WTC11 (cell line): ENCODE results near the gene OLFM1. TPM values are rescaled to one million over a fixed set of nuclear protein-coding genes. Genes with fewer than 3 reads are reported as not detected.

Source experiments
- ATAC-seq: fragments of 200-7000 bp; cut with Tn5 transposase; 2 replicates; pipeline ENCODE4 v1.10.0; 2021; ENCODE audit warnings: mild to moderate bottlenecking, moderate library complexity
- CTCF ChIA-PET: fragments of 300-600 bp; sonication (Branson Sonifier 250); formaldehyde crosslinking; loops from one replicate; lab custom pipeline; 2021; ENCODE audit warnings: antibody characterized with exemption; lab: Charles Lee
- POLR2A ChIA-PET: fragments of 350-600 bp; sonication (Branson Sonifier 250); formaldehyde crosslinking; loops from one replicate; lab custom pipeline; 2021; ENCODE audit warnings: antibody characterized with exemption; lab: Charles Lee
- DNase-seq: peaks from one replicate; pipeline ENCODE4 v3.0.0; 2021; ENCODE audit warnings: low spot score
- H3K27ac Mint-ChIP-seq: 2 replicates; pipeline ENCODE4 v1.8.0; 2021; ENCODE audit warnings: mixed read lengths
- H3K27me3 Mint-ChIP-seq: 2 replicates; pipeline ENCODE4 v1.8.0; 2021; ENCODE audit warnings: low read depth, mild to moderate bottlenecking, moderate library complexity, mixed read lengths
- H3K36me3 Mint-ChIP-seq: 2 replicates; pipeline ENCODE4 v1.8.0; 2021; ENCODE audit warnings: mixed read lengths
- H3K4me1 Mint-ChIP-seq: 2 replicates; pipeline ENCODE4 v1.8.0; 2022; ENCODE audit warnings: mixed read lengths
- H3K4me3 Mint-ChIP-seq: 2 replicates; pipeline ENCODE4 v1.8.0; 2021; ENCODE audit warnings: mild to moderate bottlenecking, moderate library complexity, mixed read lengths
- H3K9me3 Mint-ChIP-seq: 2 replicates; pipeline ENCODE4 v1.8.0; 2021; ENCODE audit warnings: mixed read lengths
- ATF1 ChIP-seq: sonication (generic); formaldehyde crosslinking; IDR thresholded peaks from 2 replicates; pipeline ENCODE4 v1.8.1; 2023; ENCODE audit warnings: mild to moderate bottlenecking, moderate library complexity, missing genetic modification reagents
- ATF6 ChIP-seq: sonication (generic); formaldehyde crosslinking; IDR thresholded peaks from 2 replicates; pipeline ENCODE4 v1.8.1; 2023; ENCODE audit warnings: mild to moderate bottlenecking, missing genetic modification reagents
- CREB1 ChIP-seq: sonication (generic); formaldehyde crosslinking; IDR thresholded peaks from 2 replicates; pipeline ENCODE4 v1.8.0; 2023; ENCODE audit warnings: mild to moderate bottlenecking, missing genetic modification reagents
- ELF4 ChIP-seq: sonication (generic); formaldehyde crosslinking; IDR thresholded peaks from 2 replicates; pipeline ENCODE4 v1.8.1; 2022; ENCODE audit warnings: low read depth, mild to moderate bottlenecking, moderate library complexity, missing genetic modification reagents
- FOXK1 ChIP-seq: sonication (generic); formaldehyde crosslinking; IDR thresholded peaks from 2 replicates; pipeline ENCODE4 v1.8.0; 2022; ENCODE audit warnings: mild to moderate bottlenecking, moderate library complexity, missing genetic modification reagents
- GABPB1 ChIP-seq: sonication (generic); formaldehyde crosslinking; IDR thresholded peaks from 2 replicates; pipeline ENCODE4 v1.8.1; 2023; ENCODE audit warnings: mild to moderate bottlenecking, missing genetic modification reagents
- HMGXB4 ChIP-seq: sonication (generic); formaldehyde crosslinking; IDR thresholded peaks from 2 replicates; pipeline ENCODE4 v1.8.1; 2023; ENCODE audit warnings: mild to moderate bottlenecking, moderate library complexity, missing genetic modification reagents
- KAT7 ChIP-seq: sonication (generic); formaldehyde crosslinking; IDR thresholded peaks from 2 replicates; pipeline ENCODE4 v1.8.1; 2023; ENCODE audit warnings: missing genetic modification reagents, mild to moderate bottlenecking, borderline replicate concordance
- NFATC4 ChIP-seq: fragments of 250-450 bp; sonication (Bioruptor Pico); IDR thresholded peaks from 2 replicates; pipeline ENCODE4 v1.9.0; 2021; ENCODE audit warnings: mild to moderate bottlenecking
- NFE2L1 ChIP-seq: sonication (generic); formaldehyde crosslinking; IDR thresholded peaks from 2 replicates; pipeline ENCODE4 v1.8.1; 2023; ENCODE audit warnings: missing genetic modification reagents
- NR3C1 ChIP-seq: sonication (generic); formaldehyde crosslinking; conservative IDR thresholded peaks from 2 replicates; pipeline ENCODE4 v1.8.1; 2023; ENCODE audit warnings: low read depth, mild to moderate bottlenecking, missing genetic modification reagents
- SMAD4 ChIP-seq: sonication (generic); formaldehyde crosslinking; IDR thresholded peaks from 2 replicates; pipeline ENCODE4 v1.8.0; 2022; ENCODE audit warnings: mild to moderate bottlenecking, missing genetic modification reagents
- TCF7 ChIP-seq: sonication (generic); formaldehyde crosslinking; IDR thresholded peaks from 2 replicates; pipeline ENCODE4 v1.8.0; 2022; ENCODE audit warnings: mild to moderate bottlenecking, low read depth, missing genetic modification reagents, moderate library complexity
- TP53 ChIP-seq: sonication (generic); formaldehyde crosslinking; IDR thresholded peaks from 2 replicates; pipeline ENCODE4 v1.8.1; 2023; ENCODE audit warnings: mild to moderate bottlenecking, missing genetic modification reagents
- ZNF219 ChIP-seq: sonication (generic); formaldehyde crosslinking; IDR thresholded peaks from 2 replicates; pipeline ENCODE4 v1.8.0; 2023; ENCODE audit warnings: missing genetic modification reagents, mild to moderate bottlenecking, borderline replicate concordance
- ZNF396 ChIP-seq: fragments of 250-450 bp; sonication (Bioruptor Pico); IDR thresholded peaks from 2 replicates; pipeline ENCODE4 v1.8.0; 2021; ENCODE audit warnings: mild to moderate bottlenecking, moderate library complexity, borderline replicate concordance
- ZNF512 ChIP-seq: sonication (generic); formaldehyde crosslinking; IDR thresholded peaks from 2 replicates; pipeline ENCODE4 v1.8.1; 2022; ENCODE audit warnings: missing genetic modification reagents, borderline replicate concordance
- total RNA-seq: library from RNA; stranded (reverse); gene quantifications from 3 replicates; pipeline ENCODE4 v1.2.3, GENCODE V29; 2021

The OLFM1 gene
- total RNA-seq, 1 experiment from 2014 or later: 37.6 TPM

GRCh38 chr9:135091545-135091944, 4.1 kb downstream of the OLFM1 start (continued):
- TF ChIP-seq ELF4 (no peak), KAT7 (no peak), ATF6 (CRISPR knock-in tag) (no peak), NR3C1 (no peak), TCF7 (no peak), HMGXB4 (CRISPR knock-in tag) (no peak), CREB1 (no peak)

- ATAC-seq (no peak), DNase-seq (no peak)
- Mint-ChIP-seq H3K4me1 (peaks cover 24% of the 10 kb centered on the region), H3K36me3 (peaks cover 24% of the 10 kb centered on the region), H3K4me3 (no peak overlapping the region)
- POLR2A ChIA-PET: no interaction called here
- TF ChIP-seq ZNF219 (CRISPR knock-in tag): no peak
- TF ChIP-seq GABPB1 (CRISPR knock-in tag): no peak
- TF ChIP-seq ELF4: no peak
- TF ChIP-seq ZNF396 (CRISPR knock-in tag): no peak
- no peak for TF ChIP-seq FOXK1
- no peak for TF ChIP-seq ATF1 (CRISPR knock-in tag)
- no peak for TF ChIP-seq NFE2L1 (CRISPR knock-in tag)
- no peak for TF ChIP-seq SMAD4 (CRISPR knock-in tag)
- TF ChIP-seq HMGXB4 (CRISPR knock-in tag): no peak
- TF ChIP-seq, all 79 proteins: peak for 0
- Mint-ChIP-seq H3K27me3 (peaks cover 19% of the 10 kb centered on the region), H3K9me3 (peaks cover 4% of the 10 kb centered on the region; the same call in 1 of the 2 replicates), H3K27ac (0 out of 2 replicates have a peak overlapping the region, but pooled peaks have one; percentile 64)
- CTCF ChIA-PET: no interaction called here
These were observed 5.6 kb downstream of the OLFM1 start for GRCh38 chr9:135093111-135093510.

- H3K27ac Mint-ChIP-seq: no peak overlapping the region
- ATAC-seq (no peak), DNase-seq (no peak)
- H3K36me3 Mint-ChIP-seq: peaks cover 29% of the 10 kb centered on the region
- peaks cover 21% of the 10 kb centered on the region for H3K4me1 Mint-ChIP-seq
- H3K4me3 Mint-ChIP-seq: no peak overlapping the region
- ChIA-PET CTCF (no interaction called here), POLR2A (no interaction called here)
- TF ChIP-seq TP53 (CRISPR knock-in tag) (no peak), ZNF512 (no peak), NFATC4 (no peak)
- peaks cover 4% of the 10 kb centered on the region; the same call in 1 of the 2 replicates for H3K9me3 Mint-ChIP-seq
- H3K27me3 Mint-ChIP-seq: peaks cover 14% of the 10 kb centered on the region
These were observed 6.6 kb downstream of the OLFM1 start for GRCh38 chr9:135093911-135094584.
